Endothelial cell of umbilical vein (primary cell): ENCODE measurements around the gene GLIPR1L2. TPM values are rescaled to one million over a fixed set of nuclear protein-coding genes. Genes with fewer than 3 reads are reported as not detected.

Experiments used
- BruUV-seq: library from RNA; stranded (reverse); fragments of 400-500 nt; replicated peaks from 2 replicates; lab custom pipeline; 2021; lab: Mats Ljungman, UMichigan
- CTCF ChIA-PET: fragments of 300-600, 350-600 bp; sonication (Branson Sonifier 250); formaldehyde crosslinking; loops from one replicate; lab custom pipeline; 2021; ENCODE audit warnings: antibody characterized with exemption, inconsistent platforms; lab: Charles Lee
- POLR2A ChIA-PET: fragments of 300-600, 350-600 bp; sonication (Branson Sonifier 250); formaldehyde crosslinking; loops from one replicate; lab custom pipeline; 2021; ENCODE audit warnings: antibody characterized with exemption, inconsistent platforms; lab: Charles Lee
- DNase-seq: peaks from one replicate; pipeline ENCODE4 v3.0.0-alpha.2; 2011; ENCODE audit warnings: low read depth, low spot score
- FAIRE-seq: peaks from 2 replicates; lab custom pipeline; 2011; peaks lifted over from hg19 to GRCh38; lab: Jason Lieb, UNC
- H2AFZ ChIP-seq: 2 replicates; pipeline ENCODE4 v1.6.0; 2012; ENCODE audit warnings: low read depth, low read length, control low read depth, inconsistent platforms
- H3K27ac ChIP-seq: 2 replicates; pipeline ENCODE4 v1.5.1; 2011; ENCODE audit warnings: low read depth, mild to moderate bottlenecking, control low read depth, low read length, moderate library complexity; ENCODE audit not compliant: insufficient read depth
- H3K27me3 ChIP-seq, 2 experiments: 2 replicates each; pipeline versions ENCODE4 v1.6.0 to v1.6.1; 2011; ENCODE audit warnings: low read length in 2 of 2, mixed read lengths in 1 of 2; ENCODE audit not compliant: control insufficient read depth in 2 of 2, insufficient read depth in 2 of 2
- H3K36me3 ChIP-seq, 2 experiments: 2 replicates in 1 of 2; 3 replicates in 1 of 2; pipeline ENCODE4 v1.5.1; 2011; ENCODE audit warnings: low read length in 2 of 2, mild to moderate bottlenecking in 1 of 2, moderate library complexity in 1 of 2; ENCODE audit not compliant: control insufficient read depth in 2 of 2, insufficient read depth in 2 of 2; ENCODE audit errors: extremely low read depth in 1 of 2
- H3K4me1 ChIP-seq: 3 replicates; pipeline ENCODE4 v1.5.1; 2011; ENCODE audit warnings: mild to moderate bottlenecking, low read length; ENCODE audit not compliant: control insufficient read depth, insufficient read depth; ENCODE audit errors: extremely low read depth
- H3K4me2 ChIP-seq: 2 replicates; pipeline ENCODE4 v1.6.1; 2011; ENCODE audit warnings: low read length, control low read depth, mixed read lengths; ENCODE audit not compliant: insufficient read depth
- H3K4me3 ChIP-seq, 3 experiments: fragments of 200-600 bp in 1 of 3; sonication (generic), shearing (Covaris generic) in 1 of 3; replicated peaks in 1 of 3; 2 replicates each; pipeline ENCODE4 v1.5.1; 2011 to 2016; ENCODE audit warnings: control low read depth in 3 of 3, low read length in 3 of 3, mild to moderate bottlenecking in 2 of 3, inconsistent platforms in 1 of 3, low read depth in 1 of 3, moderate library complexity in 1 of 3; ENCODE audit not compliant: insufficient read depth in 1 of 3
- H3K79me2 ChIP-seq: 2 replicates; pipeline ENCODE4 v1.6.0; 2012; ENCODE audit warnings: low read length, inconsistent platforms; ENCODE audit not compliant: control insufficient read depth, insufficient read depth
- H3K9ac ChIP-seq: replicated peaks from 2 replicates; pipeline ENCODE3; 2011; ENCODE audit warnings: low read length, control low read depth; ENCODE audit not compliant: insufficient read depth; ENCODE audit errors: extremely low read depth
- H3K9me1 ChIP-seq: replicated peaks from 3 replicates; pipeline ENCODE4 v1.6.0; 2011; ENCODE audit warnings: mild to moderate bottlenecking, low read length; ENCODE audit not compliant: control insufficient read depth, insufficient read depth; ENCODE audit errors: extremely low read depth
- H3K9me3 ChIP-seq: replicated peaks from 2 replicates; pipeline ENCODE4 v1.5.1; 2012; ENCODE audit warnings: low read length, inconsistent platforms; ENCODE audit not compliant: control insufficient read depth, insufficient read depth
- H4K20me1 ChIP-seq: replicated peaks from 2 replicates; pipeline ENCODE3; 2011; ENCODE audit warnings: mild to moderate bottlenecking, low read length; ENCODE audit not compliant: control insufficient read depth, insufficient read depth; ENCODE audit errors: extremely low read depth
- CTCF ChIP-seq, 2 donors: IDR thresholded peaks; 1 replicate in 1 of 2; 2 replicates in 1 of 2; pipeline ENCODE4 v1.5.1; 2011; ENCODE audit warnings: low read length in 2 of 2, mild to moderate bottlenecking in 2 of 2, moderate library complexity in 2 of 2, control low read depth in 1 of 2, inconsistent platforms in 1 of 2, low read depth in 1 of 2; ENCODE audit not compliant: insufficient read depth in 1 of 2; ENCODE audit errors: extremely low read depth in 1 of 2
- EZH2 ChIP-seq: IDR thresholded peaks from 2 replicates; pipeline ENCODE4 v1.6.1; 2012; ENCODE audit warnings: borderline replicate concordance, low read depth, mild to moderate bottlenecking, moderate library complexity, low read length, inconsistent platforms; ENCODE audit not compliant: severe bottlenecking
- FOS ChIP-seq: IDR thresholded peaks from 2 replicates; pipeline ENCODE4 v1.6.1; 2011; ENCODE audit warnings: mild to moderate bottlenecking, low read length, moderate library complexity, borderline replicate concordance; ENCODE audit not compliant: insufficient read depth
- GATA2 ChIP-seq: IDR thresholded peaks from 2 replicates; pipeline ENCODE4 v1.7.0; 2011; ENCODE audit warnings: low read depth, mild to moderate bottlenecking, moderate library complexity, mixed read lengths, low read length; ENCODE audit not compliant: insufficient read length, insufficient read depth
- JUN ChIP-seq: IDR thresholded peaks from 2 replicates; pipeline ENCODE4 v1.6.1; 2011; ENCODE audit warnings: borderline replicate concordance, low read depth; ENCODE audit not compliant: insufficient read length, insufficient read depth
- MYC ChIP-seq: IDR thresholded peaks from one replicate; pipeline ENCODE4 v1.6.1; 2011; ENCODE audit warnings: mild to moderate bottlenecking, low read depth, low read length
- POLR2A ChIP-seq: IDR thresholded peaks from 2 replicates; pipeline ENCODE4 v1.6.1; 2012; ENCODE audit warnings: low read depth, mild to moderate bottlenecking, control low read depth, low read length
- POLR2AphosphoS5 ChIP-seq: IDR thresholded peaks from 2 replicates; pipeline ENCODE4 v1.6.1; 2012; ENCODE audit warnings: low read depth, mild to moderate bottlenecking, control low read depth, low read length, moderate library complexity; ENCODE audit not compliant: insufficient read depth
- dilution Hi-C: fragments of 300-500 bp; cut with MboI; formaldehyde crosslinking; loops from one replicate; pipeline ENCODE4 v1.15.0; 2019; ENCODE audit warnings: low sequenced_read_pairs; ENCODE audit not compliant: extremely low pct_ligation_motif_present
- intact Hi-C: fragments of 100-400 bp; cut with micrococcal nuclease; formaldehyde crosslinking; loops from one replicate; pipeline ENCODE4 v1.10.0; 2022
- polyA plus RNA-seq, 4 experiments: library from polyadenylated mRNA; depleted of rRNA in 3 of 4; stranded (reverse) in 3 of 4; unstranded in 1 of 4; fragments of >200 nt; gene quantifications; 2 replicates each; pipeline versions ENCODE4 v1.2.1 to v1.2.3, GENCODE V29; 2011 to 2012; ENCODE audit warnings: missing spikeins in 1 of 4
- total RNA-seq: library from RNA; stranded (reverse); gene quantifications from 2 replicates; pipeline ENCODE4 v1.2.3, GENCODE V29; 2021

Gene GLIPR1L2
- total and polyA plus RNA-seq, 2 donors (not counting 3 experiments of a cell fraction or from before 2014, with no cell fraction given), result 0.07 TPM; not detected in 1

GRCh38 chr12:75349946-75350345 is 40.9 kb upstream of the GLIPR1L2 start:
- Histone ChIP-seq H3K79me2 (no peaks in the 10 kb centered on the region), H2AFZ (no peak overlapping the region), H3K9me1 (no peaks in the 10 kb centered on the region), H3K27me3 (no peaks in the 10 kb centered on the region), H3K4me2 (no peak overlapping the region), H3K4me1 (no peaks in the 10 kb centered on the region), H3K4me3 (no peak overlapping the region), H3K9ac (no peak overlapping the region), H3K27ac (no peak overlapping the region), H4K20me1 (no peaks in the 10 kb centered on the region), H3K36me3 (no peaks in the 10 kb centered on the region), H3K9me3 (no peaks in the 10 kb centered on the region)
- ChIA-PET CTCF (no interaction called here), POLR2A (no interaction called here)
- FAIRE-seq (no peak), DNase-seq (no peak)
- dilution Hi-C loops (no loop called here), intact Hi-C loops (no loop called here)
- BruUV-seq, result no TSS peak
- TF ChIP-seq JUN, result no peak
- no peak for TF ChIP-seq POLR2A
- no peak for TF ChIP-seq EZH2
- no peak for TF ChIP-seq GATA2
- TF ChIP-seq MYC, result no peak
- TF ChIP-seq FOS, result no peak
- TF ChIP-seq POLR2AphosphoS5, result no peak
- TF ChIP-seq CTCF (IDR thresholded peaks at IDR 0.05; ENCODE audit: extremely low read depth in 1 of 2, insufficient read depth in 1 of 2, low read depth in 1 of 2, low read length in 2 of 2), result no peak
